K562 (cell line): ENCODE results near the gene PLOD1. TPM values are rescaled to one million over a fixed set of nuclear protein-coding genes. Genes with fewer than 3 reads are reported as not detected.

Experiments
- CBX5 ChIP-seq: IDR thresholded peaks from 2 replicates; pipeline ENCODE4 v1.6.1; 2014; ENCODE audit warnings: low read depth, borderline replicate concordance
- EGR1 ChIP-seq: fragments of 450-650 bp; conservative IDR thresholded peaks from 2 replicates; pipeline ENCODE4 v1.6.1; 2017; ENCODE audit warnings: mild to moderate bottlenecking
- FOS ChIP-seq: IDR thresholded peaks from 3 replicates; pipeline ENCODE4 v1.6.1; 2011; ENCODE audit not compliant: insufficient read length; ENCODE audit errors: extremely low read depth
- GTF2E2 ChIP-seq: fragments of 200-800 bp; sonication (Bioruptor generic); IDR thresholded peaks from 2 replicates; pipeline ENCODE4 v1.6.1; 2016; ENCODE audit warnings: missing genetic modification characterization, missing compliant biosample characterization
- ILF3 ChIP-seq: fragments of 450-650 bp; IDR thresholded peaks from 2 replicates; pipeline ENCODE4 v1.6.1; 2018; ENCODE audit warnings: antibody characterized with exemption, mild to moderate bottlenecking, moderate library complexity, borderline replicate concordance
- L3MBTL2 ChIP-seq: fragments of 450-650 bp; IDR thresholded peaks from 2 replicates; pipeline ENCODE4 v1.6.1; 2016; ENCODE audit warnings: mild to moderate bottlenecking, moderate library complexity
- MLX ChIP-seq, 2 experiments: fragments of 450-650 bp in 1 of 2; sonication (generic) in 1 of 2; formaldehyde crosslinking; conservative IDR thresholded peaks; 2 replicates each; pipeline versions ENCODE4 v1.4.0 to v1.8.1; 2020 to 2022; ENCODE audit warnings: mild to moderate bottlenecking in 1 of 2, missing genetic modification reagents in 1 of 2
- POLR2G ChIP-seq: fragments of 200-400 bp; formaldehyde crosslinking; IDR thresholded peaks from 2 replicates; pipeline ENCODE4 v1.6.1; 2017; ENCODE audit warnings: low read depth, mild to moderate bottlenecking, antibody characterized with exemption, low read length, moderate library complexity
- PTRF ChIP-seq: fragments of 450-650 bp; IDR thresholded peaks from 2 replicates; pipeline ENCODE4 v1.6.1; 2016; ENCODE audit warnings: mild to moderate bottlenecking, missing genetic modification characterization, missing compliant biosample characterization
- RBM15 ChIP-seq: fragments of 200-400 bp; formaldehyde crosslinking; IDR thresholded peaks from 2 replicates; pipeline ENCODE4 v1.6.1; 2018; ENCODE audit warnings: mild to moderate bottlenecking, low read length, moderate library complexity; ENCODE audit not compliant: insufficient read depth
- SMARCA4 ChIP-seq: fragments of 450-650 bp; IDR thresholded peaks from 2 replicates; pipeline ENCODE4 v1.6.1; 2016
- TCF7 ChIP-seq: sonication (generic); IDR thresholded peaks from 2 replicates; pipeline ENCODE4 v1.6.1; 2016; ENCODE audit warnings: antibody characterized with exemption, borderline replicate concordance
- WHSC1 ChIP-seq: IDR thresholded peaks from one replicate; pipeline ENCODE4 v1.6.1; 2012; ENCODE audit warnings: low read length, control low read depth, inconsistent platforms
- ZNF586 ChIP-seq: fragments of 450-650 bp; formaldehyde crosslinking; conservative IDR thresholded peaks from 2 replicates; pipeline ENCODE4 v1.4.0; 2020; ENCODE audit warnings: mild to moderate bottlenecking, moderate library complexity
- ZNF764 ChIP-seq: fragments of 250-450 bp; sonication (Bioruptor Pico); IDR thresholded peaks from 2 replicates; pipeline ENCODE4 v1.4.0; 2020; ENCODE audit warnings: low read depth, mild to moderate bottlenecking, moderate library complexity
- ZNF778 ChIP-seq: fragments of 450-650 bp; formaldehyde crosslinking; IDR thresholded peaks from 2 replicates; pipeline ENCODE4 v1.4.0; 2020; ENCODE audit warnings: mild to moderate bottlenecking, moderate library complexity
- ZSCAN32 ChIP-seq: fragments of 450-650 bp; formaldehyde crosslinking; IDR thresholded peaks from 2 replicates; pipeline ENCODE4 v1.4.0; 2020; ENCODE audit warnings: mild to moderate bottlenecking, moderate library complexity
- polyA plus RNA-seq, 8 experiments: library from polyadenylated mRNA; depleted of rRNA in 4 of 8; stranded (reverse) in 5 of 8; unstranded in 3 of 8; fragments of >200 nt; fragmentation: Nextera tagmentation in 2 of 8; fragmentation: Illumina TruSeq in 1 of 8; extraction: Ambion mirVana in 2 of 8; extraction: Trizol in 1 of 8; gene quantifications; 2 replicates each; pipeline versions ENCODE4 v1.2.1 to v1.2.3, GENCODE V29; 2011 to 2014; ENCODE audit warnings: inconsistent platforms in 1 of 8, missing spikeins in 1 of 8
- total RNA-seq, 7 experiments: library from RNA; depleted of rRNA in 6 of 7; stranded (reverse); fragments of >200 nt in 6 of 7; fragmentation: Illumina TruSeq in 2 of 7; extraction: Trizol in 2 of 7; gene quantifications; 2 replicates each; pipeline versions ENCODE4 v1.2.1 to v1.2.3, GENCODE V29; 2011 to 2021; ENCODE audit warnings: low replicate concordance in 1 of 7
- TF ChIP-seq, protein P1 (sequence below), 3 experiments: fragments of 200-800 bp in 1 of 3; sonication (Bioruptor generic) in 1 of 3; sonication (generic) in 1 of 3; formaldehyde crosslinking in 1 of 3; IDR thresholded peaks; 2 replicates each; pipeline versions ENCODE4 v1.6.1 to v1.8.0; 2016 to 2022; ENCODE audit warnings: mild to moderate bottlenecking in 2 of 3, missing compliant biosample characterization in 2 of 3, missing genetic modification characterization in 2 of 3, missing genetic modification reagents in 1 of 3
- TF ChIP-seq, protein P2 (sequence below): fragments of 450-650 bp; IDR thresholded peaks from 2 replicates; pipeline ENCODE4 v1.6.1; 2018; ENCODE audit not compliant: partially characterized antibody
- TF ChIP-seq, protein P3 (sequence below): fragments of 450-650 bp; IDR thresholded peaks from 2 replicates; pipeline ENCODE4 v1.6.1; 2016
- TF ChIP-seq, protein P4 (sequence below): sonication (generic); formaldehyde crosslinking; IDR thresholded peaks from 2 replicates; pipeline ENCODE4 v1.9.0; 2022; ENCODE audit warnings: mild to moderate bottlenecking, missing genetic modification reagents

The PLOD1 gene
- total and polyA plus RNA-seq, 9 of the 15 experiments (the other 6 are each of a cell fraction or from before 2014, with no cell fraction given), result 16.6 to 90.8 (median 52.7) TPM

DNA sequence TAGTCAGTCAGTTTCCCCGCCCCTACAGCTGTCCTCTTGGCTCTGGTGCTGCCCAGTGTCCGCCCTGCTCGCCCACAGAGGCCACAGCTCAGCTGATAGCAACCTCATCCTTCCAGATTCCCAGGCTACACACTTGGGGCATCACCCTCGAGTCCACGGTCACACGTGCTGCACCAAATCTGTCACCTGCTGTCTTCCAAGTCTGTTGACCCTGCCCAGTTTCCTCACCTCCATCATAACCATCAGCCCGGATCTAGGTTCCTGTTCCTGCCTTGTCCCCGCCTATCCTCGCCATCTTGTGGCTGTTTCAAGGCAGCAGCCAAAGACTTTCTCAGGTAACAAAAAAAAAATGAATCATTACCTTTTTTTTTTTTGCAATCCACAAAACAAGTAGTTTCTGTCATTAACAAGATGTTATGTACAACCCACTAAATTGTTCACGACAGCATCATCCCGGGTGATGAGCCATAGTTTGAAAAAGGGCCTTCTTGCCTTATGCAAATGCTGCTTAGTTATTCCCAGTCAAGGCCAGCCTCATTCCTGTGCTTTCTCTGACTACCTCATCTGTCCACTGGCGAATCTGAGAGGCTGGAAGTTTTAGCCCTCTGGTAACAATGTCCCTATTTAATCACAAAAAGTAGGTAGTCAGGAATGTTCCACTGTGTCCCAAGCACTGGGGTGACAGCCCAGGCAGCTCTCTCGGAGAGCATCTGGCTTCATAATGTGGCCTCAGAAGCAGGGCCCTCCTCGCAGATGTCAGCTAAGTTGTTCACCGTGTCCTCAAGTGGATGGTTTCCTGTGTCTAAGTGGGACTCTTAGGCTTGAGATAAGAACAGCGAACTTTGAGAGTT lies 79.8 kb downstream of the PLOD1 start (continued):
- TF ChIP-seq, protein P1, sequence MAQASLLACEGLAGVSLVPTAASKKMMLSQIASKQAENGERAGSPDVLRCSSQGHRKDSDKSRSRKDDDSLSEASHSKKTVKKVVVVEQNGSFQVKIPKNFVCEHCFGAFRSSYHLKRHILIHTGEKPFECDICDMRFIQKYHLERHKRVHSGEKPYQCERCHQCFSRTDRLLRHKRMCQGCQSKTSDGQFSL (CRISPR knock-in tag; IDR thresholded peaks at IDR 0.05), result 0 out of 2 replicates have a peak, but pooled peaks have one; percentile 42
- TF ChIP-seq, protein P1 (tag; IDR thresholded peaks at IDR 0.05), result no peak; a peak in 1 of 4 replicates
- TF ChIP-seq ZNF778 (CRISPR knock-in tag), result no peak
- TF ChIP-seq L3MBTL2, result peak; percentile 95
- TF ChIP-seq EGR1, result no peak
- TF ChIP-seq, protein P2, sequence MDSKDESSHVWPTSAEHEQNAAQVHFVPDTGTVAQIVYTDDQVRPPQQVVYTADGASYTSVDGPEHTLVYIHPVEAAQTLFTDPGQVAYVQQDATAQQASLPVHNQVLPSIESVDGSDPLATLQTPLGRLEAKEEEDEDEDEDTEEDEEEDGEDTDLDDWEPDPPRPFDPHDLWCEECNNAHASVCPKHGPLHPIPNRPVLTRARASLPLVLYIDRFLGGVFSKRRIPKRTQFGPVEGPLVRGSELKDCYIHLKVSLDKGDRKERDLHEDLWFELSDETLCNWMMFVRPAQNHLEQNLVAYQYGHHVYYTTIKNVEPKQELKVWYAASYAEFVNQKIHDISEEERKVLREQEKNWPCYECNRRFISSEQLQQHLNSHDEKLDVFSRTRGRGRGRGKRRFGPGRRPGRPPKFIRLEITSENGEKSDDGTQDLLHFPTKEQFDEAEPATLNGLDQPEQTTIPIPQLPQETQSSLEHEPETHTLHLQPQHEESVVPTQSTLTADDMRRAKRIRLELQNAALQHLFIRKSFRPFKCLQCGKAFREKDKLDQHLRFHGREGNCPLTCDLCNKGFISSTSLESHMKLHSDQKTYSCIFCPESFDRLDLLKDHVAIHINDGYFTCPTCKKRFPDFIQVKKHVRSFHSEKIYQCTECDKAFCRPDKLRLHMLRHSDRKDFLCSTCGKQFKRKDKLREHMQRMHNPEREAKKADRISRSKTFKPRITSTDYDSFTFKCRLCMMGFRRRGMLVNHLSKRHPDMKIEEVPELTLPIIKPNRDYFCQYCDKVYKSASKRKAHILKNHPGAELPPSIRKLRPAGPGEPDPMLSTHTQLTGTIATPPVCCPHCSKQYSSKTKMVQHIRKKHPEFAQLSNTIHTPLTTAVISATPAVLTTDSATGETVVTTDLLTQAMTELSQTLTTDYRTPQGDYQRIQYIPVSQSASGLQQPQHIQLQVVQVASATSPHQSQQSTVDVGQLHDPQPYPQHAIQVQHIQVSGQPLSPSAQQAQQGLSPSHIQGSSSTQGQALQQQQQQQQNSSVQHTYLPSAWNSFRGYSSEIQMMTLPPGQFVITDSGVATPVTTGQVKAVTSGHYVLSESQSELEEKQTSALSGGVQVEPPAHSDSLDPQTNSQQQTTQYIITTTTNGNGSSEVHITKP, result peak; percentile 86
- TF ChIP-seq FOS, result no peak
- TF ChIP-seq, protein P3, sequence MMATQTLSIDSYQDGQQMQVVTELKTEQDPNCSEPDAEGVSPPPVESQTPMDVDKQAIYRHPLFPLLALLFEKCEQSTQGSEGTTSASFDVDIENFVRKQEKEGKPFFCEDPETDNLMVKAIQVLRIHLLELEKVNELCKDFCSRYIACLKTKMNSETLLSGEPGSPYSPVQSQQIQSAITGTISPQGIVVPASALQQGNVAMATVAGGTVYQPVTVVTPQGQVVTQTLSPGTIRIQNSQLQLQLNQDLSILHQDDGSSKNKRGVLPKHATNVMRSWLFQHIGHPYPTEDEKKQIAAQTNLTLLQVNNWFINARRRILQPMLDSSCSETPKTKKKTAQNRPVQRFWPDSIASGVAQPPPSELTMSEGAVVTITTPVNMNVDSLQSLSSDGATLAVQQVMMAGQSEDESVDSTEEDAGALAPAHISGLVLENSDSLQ, result 0 out of 2 replicates have a peak, but pooled peaks have one; percentile 0
- TF ChIP-seq ZNF764, result no peak
- TF ChIP-seq TCF7, result no peak
- TF ChIP-seq RBM15, result no peak
- TF ChIP-seq WHSC1, result no peak
- TF ChIP-seq MLX (CRISPR knock-in tag; conservative IDR thresholded peaks at IDR 0.05), result no peak
- TF ChIP-seq PTRF (tag), result no peak
- no peak for TF ChIP-seq CBX5
- TF ChIP-seq ZSCAN32 (CRISPR knock-in tag), result no peak
- no peak for TF ChIP-seq POLR2G
- TF ChIP-seq, protein P4, sequence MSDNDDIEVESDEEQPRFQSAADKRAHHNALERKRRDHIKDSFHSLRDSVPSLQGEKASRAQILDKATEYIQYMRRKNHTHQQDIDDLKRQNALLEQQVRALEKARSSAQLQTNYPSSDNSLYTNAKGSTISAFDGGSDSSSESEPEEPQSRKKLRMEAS (CRISPR knock-in tag), result peak; percentile 45; the same call in 1 of the 2 replicates
- TF ChIP-seq ILF3, result no peak
- TF ChIP-seq ZNF586, result no peak
- TF ChIP-seq GTF2E2, result no peak
- no peak for TF ChIP-seq SMARCA4
